Activated CD4-positive, alpha-beta T cell treated with anti-CD3 and anti-CD28 coated beads, Interleukin-10, Interleukin-2, amounts not matched to agents 100 ng/mL and 50 ng/mL, durations not matched to agents 16 hours and 8 hours (primary cell): Measurements from ENCODE around the gene ACTC1.

Experiments
- DNase-seq: peaks from one replicate; pipeline ENCODE4 v3.0.0-alpha.2; 2020

Gene ACTC1

GRCh38 chr15:34755419-34755773 is 40.0 kb downstream of the ACTC1 start:
- DNase-seq = no peak

GRCh38 chr15:34754674-34755418 is 40.5 kb downstream of the ACTC1 start, which contains the start of gene GJD2:
TSS of gene GJD2 (minus strand) at chr15:34754998. CDS start at chr15:34754488, 510 bp downstream.
- DNase-seq = no peak

GRCh38 chr15:34754171-34754601 is 41.2 kb downstream of the ACTC1 start:
- DNase-seq = no peak

- DNase-seq = no peak
Measured at GRCh38 chr15:34753236-34753894, 42.0 kb downstream of the ACTC1 start.

GRCh38 chr15:34749691-34750090 is 45.7 kb downstream of the ACTC1 start:
- DNase-seq = no peak
